HG03558 (cell line): ENCODE data around the gene SFRP4.
A peak's percentile ranks its signal among the peaks of the same experiment; 100 is the strongest.
"Not testable (repeated sequence)": the region's sequence is repeated elsewhere in the genome, so short reads cannot be mapped to it uniquely, and the experiment has no call there.

Source experiments
- ATAC-seq: cut with Tn5 transposase; IDR thresholded peaks from one replicate; pipeline ENCODE4 v1.9.1; 2021; ENCODE audit warnings: moderate number of reproducible peaks; ENCODE audit not compliant: unreplicated experiment; ENCODE audit errors: extremely low read depth

Gene SFRP4

DNA sequence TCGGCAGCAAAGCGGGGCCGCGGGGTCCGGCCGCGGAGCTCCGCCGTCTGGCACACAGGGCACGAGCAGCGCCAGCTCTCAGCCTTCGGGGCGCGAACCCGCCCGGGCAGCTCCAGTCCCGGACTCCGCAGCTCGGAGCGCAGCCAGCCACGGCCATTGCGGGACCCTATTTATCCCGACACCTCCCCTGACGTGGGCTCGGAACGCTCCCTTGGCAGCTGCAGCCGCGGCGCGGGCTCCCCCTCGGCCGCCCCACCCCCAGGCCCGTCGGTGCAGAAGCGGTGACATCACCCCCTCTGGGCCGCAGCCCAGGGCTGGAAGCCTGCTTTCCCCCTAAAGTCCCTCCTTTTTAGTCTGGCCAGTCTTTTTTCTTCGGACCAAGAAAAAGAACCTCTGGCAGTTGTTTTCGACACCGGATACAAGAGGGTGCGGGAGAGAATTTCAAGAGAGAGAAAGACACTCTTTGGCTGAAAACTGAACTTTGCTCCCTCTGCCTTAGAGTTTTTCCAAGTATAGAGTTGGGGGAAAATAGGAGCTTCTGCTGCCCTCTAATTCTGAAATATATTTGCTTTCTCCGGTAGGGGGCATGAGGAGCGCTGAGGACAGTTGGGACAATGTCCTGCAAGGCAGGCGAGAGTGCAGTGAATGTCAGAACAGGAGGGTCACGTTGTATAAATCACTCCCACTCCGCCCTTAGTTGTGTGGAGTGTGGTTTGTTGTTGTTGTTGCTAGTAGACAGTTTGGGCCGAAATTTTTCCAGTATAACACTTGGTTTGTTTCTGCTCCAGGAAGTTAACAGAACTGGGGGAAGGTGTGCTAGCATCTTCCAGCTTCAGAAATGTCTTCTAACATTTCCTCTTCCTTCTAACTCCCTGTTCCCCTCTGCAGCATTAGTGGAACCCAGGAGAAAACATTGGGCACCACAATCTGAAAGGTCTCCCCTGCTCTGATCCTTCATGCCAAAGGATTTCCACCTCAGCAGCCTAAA lies at the start of gene SFRP4:
TSS of gene SFRP4 (minus strand) at position 145 of the 988 bp plus-strand sequence. CDS start 280 bp downstream, outside the sequence.
- ATAC-seq = no peak

DNA sequence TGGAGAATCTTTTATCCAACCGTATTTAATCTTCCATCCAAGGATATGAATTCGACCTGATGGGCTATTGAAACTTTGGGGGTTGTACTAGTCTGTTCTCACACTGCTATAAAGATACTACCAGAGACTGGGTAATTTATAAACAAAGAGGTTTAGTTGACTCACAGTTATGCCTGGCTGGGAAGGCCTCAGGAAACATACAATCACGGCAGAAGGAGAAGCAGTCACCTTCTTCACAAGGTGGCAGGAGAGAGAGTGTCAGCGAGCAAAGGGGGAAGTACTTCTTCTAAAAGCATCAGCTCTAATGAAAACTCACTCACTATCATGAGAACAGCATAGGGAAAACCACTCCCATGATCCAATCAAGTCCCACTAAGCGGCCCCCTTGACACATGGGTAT lies 47.6 kb upstream of the SFRP4 start:
- no peak for ATAC-seq

- ATAC-seq = no peak
Measured at GRCh38 chr7:37961251-37961650, 44.6 kb upstream of the SFRP4 start.

- ATAC-seq = no peak
Measured at GRCh38 chr7:37960483-37960882, 43.9 kb upstream of the SFRP4 start.

GRCh38 chr7:37957221-37957970 lies 40.8 kb upstream of the SFRP4 start:
- ATAC-seq = no peak

DNA sequence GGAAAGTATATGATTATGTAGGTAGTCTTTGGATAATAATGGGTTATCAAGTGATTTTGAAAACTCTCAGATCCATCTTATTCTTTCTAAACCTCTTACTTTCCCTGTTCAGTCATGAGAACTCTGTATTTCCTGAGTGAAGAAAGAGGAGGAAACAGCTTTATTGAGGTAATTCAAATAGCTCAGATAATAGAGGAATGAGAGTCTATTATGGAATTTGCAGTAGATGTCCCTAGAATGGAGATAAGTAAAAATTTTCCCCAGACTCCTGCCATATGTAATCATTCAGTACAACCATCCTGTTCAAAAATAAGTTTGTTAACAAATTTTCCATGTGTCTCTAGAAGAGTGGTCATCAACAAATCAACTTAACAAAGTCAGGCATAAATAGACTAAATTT lies 40.2 kb upstream of the SFRP4 start:
- no peak for ATAC-seq

GRCh38 chr7:37954217-37954616 lies 37.6 kb upstream of the SFRP4 start:
- not testable (repeated sequence) for ATAC-seq

GRCh38 chr7:37952240-37952639 lies 35.6 kb upstream of the SFRP4 start:
- ATAC-seq = no peak

DNA sequence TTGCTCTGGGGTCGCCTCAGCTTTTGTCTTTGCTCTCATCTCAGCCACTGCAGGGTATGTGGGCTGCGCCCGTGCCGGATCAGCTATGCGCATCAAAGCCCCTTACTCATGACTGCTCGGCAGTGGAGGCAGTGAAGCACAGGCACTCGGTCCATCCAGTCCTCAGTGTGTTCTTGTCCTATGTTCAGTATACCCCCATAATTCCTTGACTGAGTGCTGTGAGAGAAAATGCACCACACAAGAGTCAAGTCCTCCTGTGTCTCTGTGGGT lies 31.3 kb upstream of the SFRP4 start:
- ATAC-seq = no peak

- no peak for ATAC-seq
Measured at GRCh38 chr7:37947138-37947940, 30.7 kb upstream of the SFRP4 start.

GRCh38 chr7:37945336-37945735 lies 28.7 kb upstream of the SFRP4 start:
- no peak for ATAC-seq

DNA sequence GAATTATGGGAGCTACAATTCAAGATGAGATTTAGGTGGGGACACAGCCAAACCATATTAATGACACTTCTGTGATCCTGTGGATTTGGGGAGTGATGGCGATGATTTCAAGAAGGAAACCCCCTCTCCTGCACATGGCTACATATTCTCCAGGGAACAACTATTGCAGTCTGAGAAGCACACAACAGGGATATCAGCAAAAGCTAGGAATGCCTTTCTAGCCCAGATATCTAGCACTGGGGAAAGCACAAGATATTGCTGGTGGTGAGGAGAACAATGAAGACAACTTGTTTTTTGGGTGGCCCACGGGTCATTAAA lies 28.1 kb upstream of the SFRP4 start:
- no peak for ATAC-seq

- ATAC-seq = peak; percentile 37
Measured at GRCh38 chr7:37943905-37944736, 27.5 kb upstream of the SFRP4 start.

DNA sequence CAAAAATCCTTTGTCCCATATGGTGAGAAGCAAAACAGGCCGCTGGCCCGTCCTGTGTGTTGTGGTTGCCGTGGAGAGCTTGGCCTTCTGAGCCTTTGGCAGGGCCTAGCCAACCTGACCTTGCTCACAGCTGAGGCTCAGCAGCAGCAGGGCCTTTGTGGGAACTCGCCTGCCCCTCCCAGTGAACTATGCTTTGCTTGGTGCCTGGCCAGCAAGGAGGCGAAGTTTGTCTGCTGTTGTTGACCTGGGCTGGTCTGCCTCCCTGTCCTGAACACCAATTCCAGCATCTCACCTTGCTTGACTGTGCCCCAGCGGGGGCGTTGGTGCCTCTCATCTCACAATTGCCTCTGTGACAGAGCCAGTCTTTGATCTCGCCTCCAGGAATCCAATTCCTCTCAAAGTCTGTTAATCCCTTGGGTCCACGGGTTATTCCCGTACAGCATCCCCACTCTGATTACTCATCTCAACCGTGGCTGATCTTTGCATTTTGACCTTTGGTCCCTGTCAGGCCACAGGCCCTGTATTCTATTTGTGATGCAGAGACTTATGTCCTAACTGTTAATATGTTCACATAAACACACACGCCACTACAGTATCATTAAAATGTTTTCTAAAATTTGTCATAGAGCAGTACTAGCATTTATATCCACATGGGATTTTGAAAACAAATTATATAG lies 26.5 kb upstream of the SFRP4 start:
- ATAC-seq = no peak

DNA sequence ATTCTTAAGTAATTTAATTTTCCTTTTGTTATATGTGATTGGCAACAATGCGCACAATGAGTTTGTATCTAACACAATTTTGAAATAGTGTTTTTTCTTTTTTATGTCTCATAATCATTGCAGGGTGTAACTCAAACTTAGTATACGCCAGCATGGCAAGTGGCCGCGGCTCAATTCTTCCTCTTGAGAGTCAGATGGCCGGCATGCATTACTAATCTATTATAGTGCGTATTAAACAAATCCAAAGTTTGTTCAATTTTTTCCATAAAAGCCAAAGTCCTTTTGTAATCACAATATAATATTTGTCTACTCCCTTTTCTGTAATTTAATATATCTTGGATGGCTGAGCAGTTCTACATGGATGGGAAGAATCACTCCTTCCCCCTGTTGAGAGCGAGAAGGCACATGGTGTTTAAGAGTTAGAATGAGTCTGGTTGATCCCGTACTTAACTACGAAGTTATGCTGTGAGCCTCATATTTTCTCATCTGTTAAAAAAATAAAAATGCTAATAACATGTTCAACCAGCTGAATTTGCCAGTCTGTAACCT lies 16.5 kb upstream of the SFRP4 start:
- ATAC-seq = no peak

- ATAC-seq = no peak
Measured at GRCh38 chr7:37932543-37932942, 15.9 kb upstream of the SFRP4 start.

- no peak for ATAC-seq
Measured at GRCh38 chr7:37930226-37930948, 13.8 kb upstream of the SFRP4 start.

DNA sequence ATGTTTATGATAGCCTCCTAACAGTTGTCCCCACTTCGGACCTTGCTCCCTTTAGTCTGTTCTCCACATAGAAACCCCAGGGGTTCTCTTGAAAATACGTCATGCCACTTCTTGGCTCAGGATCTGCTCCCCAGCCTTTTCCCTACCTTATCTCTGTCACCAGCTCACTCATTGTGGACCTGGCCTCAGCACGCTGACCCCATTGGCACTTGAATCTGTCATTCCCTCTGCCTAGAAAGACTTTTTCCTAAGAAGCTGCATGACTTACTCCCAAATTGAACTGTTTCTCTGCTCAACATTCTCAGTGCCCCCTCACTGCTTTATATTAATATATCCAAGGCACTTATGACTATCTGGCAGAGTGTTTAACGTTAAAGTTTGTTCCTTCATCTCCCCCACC lies 12.3 kb upstream of the SFRP4 start:
- no peak for ATAC-seq
